ENCODE measurements around the gene FOXI1.
"Not testable (repeated sequence)": the region's sequence is repeated elsewhere in the genome, so short reads cannot be mapped to it uniquely, and the experiment has no call there.

Gene FOXI1

DNA sequence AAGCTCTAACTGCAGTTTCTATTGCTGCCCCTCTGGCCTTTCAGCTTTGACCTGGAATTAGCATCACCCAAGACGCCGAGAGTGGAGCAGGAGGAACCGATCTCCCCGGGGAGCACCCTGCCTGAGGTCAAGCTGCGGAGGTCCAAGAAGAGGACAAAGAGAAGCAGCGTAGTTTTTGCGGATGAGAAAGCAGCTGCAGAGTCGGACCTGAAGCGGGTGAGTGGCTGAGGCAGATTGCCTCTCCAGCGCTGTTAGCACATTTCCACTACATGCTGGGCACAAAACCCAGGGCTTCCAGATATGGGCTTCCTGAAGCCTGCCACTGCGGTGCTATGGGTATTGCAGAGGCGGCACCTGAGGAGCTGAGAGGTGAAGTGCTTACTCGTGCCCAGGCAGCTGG, 26.8 kb upstream of the FOXI1 start:
- DNase-seq: no peak
- no peak for ATAC-seq
- no peaks in the 10 kb centered on the region for H3K9me3 Mint-ChIP-seq
- peaks cover 61% of the 10 kb centered on the region for H3K36me3 Mint-ChIP-seq (ENCODE audit: low read depth)
- peaks cover 8% of the 10 kb centered on the region for H3K4me1 Mint-ChIP-seq
- no peaks in the 10 kb centered on the region for H3K27me3 Mint-ChIP-seq
- no peak overlapping the region for H3K27ac Mint-ChIP-seq
- no peak overlapping the region for H3K4me3 Mint-ChIP-seq

DNA sequence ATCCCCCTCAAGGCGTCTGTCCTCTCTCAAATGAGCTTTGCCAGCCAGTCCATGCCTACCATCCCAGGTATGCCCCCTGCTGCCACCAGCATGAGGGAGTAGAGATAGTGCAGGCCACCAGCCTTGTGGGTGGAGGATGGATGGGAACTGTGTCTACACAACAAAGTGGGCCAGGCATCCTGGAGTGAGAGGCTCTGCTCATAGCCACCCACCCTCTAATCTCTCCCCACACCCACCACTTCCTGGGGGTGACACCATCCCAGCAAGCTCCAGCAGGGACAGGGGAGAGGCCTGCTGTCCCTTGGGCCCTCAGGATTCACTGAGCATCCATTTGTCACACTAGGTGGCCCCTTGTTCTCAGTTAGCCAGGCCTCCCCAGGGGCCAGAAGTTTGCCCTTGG, 25.5 kb upstream of the FOXI1 start:
- DNase-seq: no peak
- Mint-ChIP-seq H3K27me3 (no peaks in the 10 kb centered on the region), H3K27ac (no peak overlapping the region), H3K4me3 (no peak overlapping the region), H3K9me3 (no peaks in the 10 kb centered on the region), H3K36me3 (ENCODE audit: low read depth) (peaks cover 66% of the 10 kb centered on the region), H3K4me1 (peaks cover 8% of the 10 kb centered on the region)
- ATAC-seq: no peak

DNA sequence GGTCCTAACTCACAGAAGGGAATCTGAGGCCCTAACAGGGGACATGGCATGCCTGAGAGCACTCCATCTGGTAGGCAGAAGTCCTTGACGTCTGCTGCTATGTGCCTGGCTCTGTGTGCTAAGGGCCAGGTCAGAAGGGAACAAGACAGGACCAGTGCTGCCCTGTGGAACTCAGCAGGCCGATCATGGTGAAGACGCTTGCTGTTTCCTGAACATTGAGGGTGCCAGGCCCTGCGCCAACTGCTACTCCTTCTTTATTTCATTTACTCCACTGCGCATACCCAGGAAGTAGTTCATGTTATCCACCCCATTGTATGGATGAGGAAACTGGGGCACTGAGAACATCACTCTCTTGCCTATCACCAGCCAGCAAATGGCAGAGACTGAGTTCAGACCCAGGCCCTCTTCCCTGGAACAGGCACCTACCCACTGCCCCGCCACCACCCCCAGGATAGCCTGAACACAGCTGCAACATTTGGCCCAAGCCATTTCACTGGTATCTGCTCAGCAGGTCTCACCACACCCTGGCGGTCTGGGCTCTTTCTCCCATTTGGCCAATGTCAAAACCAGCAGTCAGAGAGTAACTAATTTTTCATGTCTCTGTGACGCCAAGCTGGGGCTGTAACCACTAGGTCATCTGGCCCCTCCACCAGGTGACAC, 24.8 kb upstream of the FOXI1 start:
- Mint-ChIP-seq H3K27ac (no peak overlapping the region), H3K9me3 (no peaks in the 10 kb centered on the region), H3K36me3 (ENCODE audit: low read depth) (peaks cover 71% of the 10 kb centered on the region), H3K27me3 (no peaks in the 10 kb centered on the region), H3K4me1 (peaks cover 8% of the 10 kb centered on the region), H3K4me3 (no peak overlapping the region)
- DNase-seq (no peak), ATAC-seq (no peak)

DNA sequence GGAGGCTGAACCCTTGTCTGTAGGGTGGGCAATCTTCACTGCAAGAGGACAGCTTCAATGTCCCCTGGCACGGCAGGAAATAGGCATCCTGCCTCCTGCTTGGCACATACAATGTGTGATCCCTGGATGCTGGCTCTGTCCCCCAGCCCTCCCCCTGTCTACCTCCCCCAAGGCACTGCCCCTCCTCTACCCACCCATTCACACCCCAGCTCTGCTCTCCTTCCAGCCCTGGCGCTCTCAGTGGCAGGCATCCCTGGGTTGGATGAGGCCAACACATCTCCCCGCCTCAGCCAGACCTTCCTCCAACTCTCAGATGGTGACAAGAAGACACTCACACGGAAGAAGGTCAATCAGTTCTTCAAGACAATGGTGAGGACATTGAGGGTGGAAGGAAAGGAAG, 24.1 kb upstream of the FOXI1 start:
- ATAC-seq (no peak), DNase-seq (no peak)
- H3K36me3 Mint-ChIP-seq (ENCODE audit: low read depth): peaks cover 67% of the 10 kb centered on the region
- no peaks in the 10 kb centered on the region for H3K27me3 Mint-ChIP-seq
- no peaks in the 10 kb centered on the region for H3K9me3 Mint-ChIP-seq
- H3K27ac Mint-ChIP-seq: no peak overlapping the region
- no peak overlapping the region for H3K4me3 Mint-ChIP-seq
- peaks cover 6% of the 10 kb centered on the region for H3K4me1 Mint-ChIP-seq

DNA sequence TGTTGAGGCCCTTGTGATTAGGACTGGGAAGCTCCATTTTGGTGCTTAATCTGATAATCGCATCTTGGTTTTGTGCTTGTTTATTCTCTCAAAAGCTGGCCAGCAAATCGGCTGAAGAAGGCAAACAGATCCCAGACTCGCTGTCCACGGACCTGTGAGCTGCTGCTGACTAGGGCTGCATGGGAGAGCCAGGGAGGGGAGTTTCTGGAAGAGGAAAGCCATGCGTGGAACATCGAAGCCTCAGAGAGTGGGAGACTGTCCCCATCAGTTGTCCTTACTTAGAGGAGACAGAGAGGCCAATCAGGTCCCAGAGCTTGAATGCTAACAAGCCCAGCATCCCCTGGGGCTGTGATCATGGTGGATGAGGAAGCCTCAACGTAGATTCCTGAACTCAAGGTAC, 23.0 kb upstream of the FOXI1 start:
- no peak for DNase-seq
- no peaks in the 10 kb centered on the region for H3K9me3 Mint-ChIP-seq
- no peak overlapping the region for H3K4me3 Mint-ChIP-seq
- H3K27ac Mint-ChIP-seq: peak overlapping the region; percentile 11
- no peak for ATAC-seq
- H3K4me1 Mint-ChIP-seq: peaks cover 2% of the 10 kb centered on the region
- H3K27me3 Mint-ChIP-seq: no peaks in the 10 kb centered on the region
- peaks cover 60% of the 10 kb centered on the region for H3K36me3 Mint-ChIP-seq (ENCODE audit: low read depth)

DNA sequence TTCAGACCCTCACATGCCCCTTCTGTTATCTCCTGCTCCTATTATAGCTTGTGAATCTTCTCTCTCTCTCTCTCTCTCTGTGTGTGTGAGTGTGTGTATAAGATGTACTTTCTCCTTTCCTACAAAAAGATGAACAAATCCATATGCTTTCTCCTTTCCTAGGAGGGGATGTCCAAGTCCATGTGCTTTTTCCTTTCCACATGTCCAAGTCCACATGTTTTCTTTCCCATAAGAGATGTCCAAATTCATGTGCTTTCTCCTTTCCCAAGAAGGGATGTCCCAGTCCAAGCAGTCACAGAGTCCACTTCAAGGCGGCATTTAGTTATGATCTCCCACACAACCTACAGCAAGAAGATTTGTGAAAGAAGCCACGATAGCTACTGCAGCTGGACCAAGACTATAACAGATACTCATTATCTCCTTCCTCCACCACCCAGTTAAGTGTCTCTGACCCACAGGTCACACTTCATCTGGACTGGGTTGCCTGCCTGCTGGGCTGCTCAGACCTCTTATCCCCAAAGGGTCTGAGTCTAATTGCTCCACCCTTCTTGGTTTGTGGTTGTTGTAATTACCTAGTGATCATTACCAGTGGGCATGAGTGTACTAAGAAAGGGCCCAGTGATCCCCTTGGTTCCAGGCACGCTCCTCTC, 18.4 kb upstream of the FOXI1 start:
- H3K27me3 Mint-ChIP-seq: no peaks in the 10 kb centered on the region

DNA sequence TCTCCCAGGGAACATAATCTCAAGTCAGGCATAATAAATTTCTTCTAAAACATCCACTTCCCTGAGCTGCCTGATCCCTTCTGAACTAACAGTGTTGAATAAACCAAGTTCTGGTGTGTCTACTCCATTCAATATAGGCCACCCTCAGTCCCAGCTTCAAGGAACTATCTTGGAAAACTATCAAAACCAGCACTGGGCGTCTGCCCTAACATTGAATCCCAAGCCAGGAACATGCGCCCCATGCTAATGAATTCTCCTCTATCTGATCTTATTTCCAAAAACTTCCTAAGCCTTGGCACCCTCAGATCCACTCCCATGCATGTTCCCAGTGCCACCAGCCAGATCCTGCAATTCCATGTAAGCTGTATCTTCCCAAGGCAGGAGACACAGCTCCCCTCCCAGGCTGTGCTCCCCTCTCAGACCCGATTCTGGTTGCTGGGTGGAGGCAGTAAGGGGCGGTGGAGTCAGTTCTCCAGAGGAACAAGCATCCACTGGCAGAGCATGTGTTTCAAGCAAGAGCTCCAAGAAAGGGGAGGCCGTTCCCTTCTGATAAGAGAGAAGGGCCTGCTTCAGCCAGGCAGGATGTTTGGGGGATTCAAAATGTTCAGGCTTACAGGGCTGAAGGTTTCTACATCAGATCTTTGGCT, 13.1 kb upstream of the FOXI1 start:
- ATAC-seq: no peak
- H3K9me3 Mint-ChIP-seq: no peaks in the 10 kb centered on the region
- DNase-seq: no peak
- no peak overlapping the region for H3K4me3 Mint-ChIP-seq
- H3K27me3 Mint-ChIP-seq: no peaks in the 10 kb centered on the region
- no peak overlapping the region for H3K27ac Mint-ChIP-seq
- no peaks in the 10 kb centered on the region for H3K36me3 Mint-ChIP-seq (ENCODE audit: low read depth)
- peaks cover 2% of the 10 kb centered on the region for H3K4me1 Mint-ChIP-seq

More for the DNA sequence above, 18.4 kb upstream of the FOXI1 start:
- Mint-ChIP-seq H3K9me3 (no peaks in the 10 kb centered on the region), H3K36me3 (ENCODE audit: low read depth) (peaks cover 34% of the 10 kb centered on the region), H3K4me3 (no peak overlapping the region), H3K4me1 (no peaks in the 10 kb centered on the region), H3K27ac (no peak overlapping the region)
- DNase-seq (no peak), ATAC-seq (no peak)

DNA sequence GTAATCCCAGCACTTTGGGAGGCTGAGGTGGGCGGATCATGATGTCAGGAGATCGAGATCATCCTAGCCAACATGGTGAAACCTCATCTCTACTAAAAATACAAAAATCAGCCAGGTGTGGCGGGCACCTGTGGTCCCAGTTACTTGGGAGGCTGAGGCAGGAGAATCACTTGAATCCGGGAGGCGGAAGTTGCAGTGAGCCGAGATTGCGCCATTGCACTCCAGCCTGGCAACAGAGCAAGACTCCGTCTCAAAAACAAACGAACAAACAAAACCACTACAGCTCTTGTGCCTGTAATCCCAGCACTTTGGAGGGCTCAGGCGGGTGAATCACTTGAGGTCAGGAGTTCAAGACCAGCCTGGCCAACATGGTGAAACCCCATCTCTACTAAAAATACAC, 11.4 kb upstream of the FOXI1 start:
- not testable (repeated sequence) for DNase-seq; H3K4me1 Mint-ChIP-seq; H3K36me3 Mint-ChIP-seq (ENCODE audit: low read depth); H3K27me3 Mint-ChIP-seq; ATAC-seq; H3K9me3 Mint-ChIP-seq; H3K4me3 Mint-ChIP-seq; H3K27ac Mint-ChIP-seq

DNA sequence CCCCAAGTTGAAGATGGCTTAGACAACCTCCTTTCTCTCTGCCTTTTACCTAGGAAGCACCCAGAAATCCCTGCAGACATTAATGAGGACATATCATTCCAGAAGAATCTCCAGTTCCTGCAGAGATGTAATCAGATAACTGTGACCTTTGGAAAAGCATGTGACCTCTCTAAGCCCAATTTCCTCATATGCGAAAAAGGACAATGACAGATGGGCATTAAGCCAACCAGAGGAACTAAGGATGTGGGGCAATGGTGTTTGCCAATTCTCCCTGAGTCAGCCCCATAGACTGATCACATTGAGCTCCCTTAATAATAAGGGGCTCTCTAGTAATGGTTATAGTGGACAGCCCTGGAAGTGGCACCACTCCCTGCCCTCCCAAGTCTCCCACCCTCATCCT, 10.1 kb upstream of the FOXI1 start:
- no peak overlapping the region for H3K27ac Mint-ChIP-seq
- peaks cover 2% of the 10 kb centered on the region for H3K4me1 Mint-ChIP-seq
- H3K9me3 Mint-ChIP-seq: no peaks in the 10 kb centered on the region
- no peaks in the 10 kb centered on the region for H3K36me3 Mint-ChIP-seq (ENCODE audit: low read depth)
- no peak overlapping the region for H3K4me3 Mint-ChIP-seq
- DNase-seq (no peak), ATAC-seq (no peak)
- peaks cover 6% of the 10 kb centered on the region for H3K27me3 Mint-ChIP-seq

DNA sequence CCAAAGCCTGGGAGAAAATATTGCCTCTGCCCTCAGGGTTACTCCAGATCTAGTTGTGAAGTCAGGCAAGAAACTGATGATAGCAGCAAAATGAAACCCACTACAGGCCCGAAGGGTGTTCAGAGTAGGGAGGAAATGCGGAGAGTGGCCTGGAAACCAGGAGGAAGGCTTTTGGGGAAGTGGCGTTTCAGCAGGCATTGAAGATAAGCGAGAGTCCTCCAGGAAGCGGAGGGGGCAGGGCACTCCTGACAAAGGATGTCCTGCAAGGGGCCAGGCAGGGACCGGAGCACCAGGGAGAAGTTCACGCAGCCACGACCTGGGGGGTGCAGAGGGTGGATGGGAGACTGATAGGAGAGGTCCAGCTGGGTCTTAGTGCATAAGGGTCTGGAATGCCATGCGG, 7.8 kb upstream of the FOXI1 start:
- no peak overlapping the region for H3K27ac Mint-ChIP-seq
- H3K9me3 Mint-ChIP-seq: no peaks in the 10 kb centered on the region
- ATAC-seq: no peak
- peaks cover 2% of the 10 kb centered on the region for H3K4me1 Mint-ChIP-seq
- no peak for DNase-seq
- H3K36me3 Mint-ChIP-seq (ENCODE audit: low read depth): no peaks in the 10 kb centered on the region
- no peak overlapping the region for H3K4me3 Mint-ChIP-seq
- peaks cover 6% of the 10 kb centered on the region for H3K27me3 Mint-ChIP-seq

DNA sequence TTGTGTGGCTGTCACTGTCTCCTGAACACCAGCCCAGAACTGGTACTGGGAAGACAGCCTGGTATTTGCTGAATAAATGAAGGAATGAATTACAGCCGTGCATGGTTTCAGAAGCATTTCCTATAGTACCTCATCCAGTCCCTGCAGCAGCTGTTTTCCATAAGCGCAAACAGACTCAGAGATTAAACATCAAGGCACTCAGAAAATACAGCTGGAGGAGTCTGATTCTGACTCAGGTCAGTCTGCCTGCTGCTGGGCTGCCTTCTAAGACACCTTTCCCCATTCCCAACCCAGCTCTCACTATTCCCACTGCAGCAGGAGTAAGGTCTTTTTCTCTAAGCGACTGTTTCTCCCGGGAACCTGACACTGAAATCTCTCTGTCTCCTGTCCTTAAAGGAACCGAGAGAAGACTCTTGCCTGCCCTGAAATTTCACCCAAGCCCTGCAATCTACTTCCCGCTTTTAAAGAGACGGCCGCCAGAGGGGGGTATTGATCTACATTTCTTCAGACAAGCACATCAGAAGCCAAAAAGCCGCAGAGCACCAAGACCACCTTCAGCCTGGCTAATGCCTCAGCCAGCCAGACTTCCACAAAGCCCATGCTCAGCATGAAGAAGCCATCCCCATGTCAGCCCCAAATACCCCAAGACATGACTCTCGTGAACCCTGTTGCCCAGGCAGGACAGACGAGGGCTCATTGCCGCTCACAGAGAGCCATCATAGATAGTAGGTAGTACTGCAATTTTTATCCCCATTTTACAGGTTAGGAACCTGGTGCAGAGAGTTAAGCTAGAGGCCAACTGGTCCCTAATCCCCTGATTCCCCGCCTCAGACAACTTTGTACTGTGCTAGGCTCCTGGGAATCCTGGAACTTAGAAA, 5.4 kb upstream of the FOXI1 start:
- no peaks in the 10 kb centered on the region for H3K9me3 Mint-ChIP-seq
- H3K27me3 Mint-ChIP-seq: peaks cover 11% of the 10 kb centered on the region
- no peak overlapping the region for H3K27ac Mint-ChIP-seq
- DNase-seq: peak; percentile 71
- no peak overlapping the region for H3K4me3 Mint-ChIP-seq
- H3K36me3 Mint-ChIP-seq (ENCODE audit: low read depth): no peaks in the 10 kb centered on the region
- ATAC-seq: no peak
- H3K4me1 Mint-ChIP-seq: no peaks in the 10 kb centered on the region

DNA sequence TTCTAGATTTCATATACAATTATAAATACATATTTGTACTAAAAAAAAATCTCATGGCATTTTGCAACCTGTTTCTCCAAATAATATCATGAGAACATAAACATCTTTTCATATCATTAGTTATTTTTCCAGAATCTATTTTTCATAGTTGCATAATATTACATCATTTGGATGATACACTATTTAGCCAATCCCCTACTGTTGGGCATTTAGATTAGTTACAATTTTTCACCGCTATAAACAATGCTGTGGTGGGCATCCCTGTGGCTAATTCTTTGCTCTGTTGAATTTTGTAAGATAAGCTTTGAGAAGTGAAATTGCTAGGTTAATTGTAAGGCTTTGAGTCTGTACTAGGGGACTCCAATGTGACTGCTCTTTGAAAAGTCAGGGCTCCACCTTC, 2.2 kb upstream of the FOXI1 start:
- no peaks in the 10 kb centered on the region for H3K36me3 Mint-ChIP-seq (ENCODE audit: low read depth)
- H3K4me1 Mint-ChIP-seq: no peaks in the 10 kb centered on the region
- no peak for DNase-seq
- peaks cover 10% of the 10 kb centered on the region for H3K27me3 Mint-ChIP-seq
- ATAC-seq: no peak
- H3K9me3 Mint-ChIP-seq: no peaks in the 10 kb centered on the region
- no peak overlapping the region for H3K27ac Mint-ChIP-seq
- H3K4me3 Mint-ChIP-seq: no peak overlapping the region

DNA sequence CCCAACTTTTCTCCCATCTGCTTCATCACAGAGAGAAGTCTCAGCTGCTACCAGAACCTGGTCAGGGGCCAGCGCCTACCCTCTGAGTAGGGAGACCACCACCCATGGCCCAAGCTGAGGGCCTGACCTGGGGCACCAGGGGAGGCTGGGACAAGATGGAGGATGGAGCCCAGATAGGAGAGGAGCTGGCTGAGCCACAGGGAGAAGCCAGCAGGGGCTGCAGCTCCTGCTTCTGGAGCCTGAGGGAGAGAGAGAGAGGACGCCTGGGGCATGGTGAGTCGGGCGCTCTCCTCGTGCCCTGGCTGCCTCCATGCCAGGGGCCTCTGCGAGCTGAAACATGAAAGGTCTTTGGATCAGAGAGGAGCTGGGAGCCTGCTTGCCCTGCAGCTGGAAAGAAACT, 1.4 kb upstream of the FOXI1 start:
- no peaks in the 10 kb centered on the region for H3K36me3 Mint-ChIP-seq (ENCODE audit: low read depth)
- H3K27me3 Mint-ChIP-seq: peaks cover 10% of the 10 kb centered on the region
- no peak overlapping the region for H3K27ac Mint-ChIP-seq
- DNase-seq: no peak
- no peaks in the 10 kb centered on the region for H3K9me3 Mint-ChIP-seq
- ATAC-seq: no peak
- no peak overlapping the region for H3K4me3 Mint-ChIP-seq
- no peaks in the 10 kb centered on the region for H3K4me1 Mint-ChIP-seq

DNA sequence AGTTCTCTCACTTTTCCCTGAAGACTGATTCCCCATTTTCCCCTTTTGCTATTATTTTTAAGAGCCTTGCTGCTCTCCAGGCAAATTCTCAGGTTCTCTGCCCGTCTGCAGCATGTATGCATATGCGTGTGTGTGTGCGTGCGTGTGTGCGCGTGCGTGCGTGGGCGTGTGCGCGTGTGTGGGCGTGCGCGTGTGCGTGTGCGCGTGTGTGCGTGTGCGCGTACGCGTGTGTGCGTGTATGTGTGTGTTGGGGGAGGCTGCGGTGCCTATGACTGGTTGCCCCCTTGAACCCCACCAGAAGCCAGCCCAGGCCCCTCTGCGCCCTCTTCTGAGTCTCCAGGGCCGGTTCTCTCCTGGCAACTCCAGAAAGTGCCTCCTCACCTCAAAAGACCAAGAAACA, 987 bp upstream of the FOXI1 start:
- H3K4me1 Mint-ChIP-seq: no peaks in the 10 kb centered on the region
- no peak overlapping the region for H3K4me3 Mint-ChIP-seq
- no peaks in the 10 kb centered on the region for H3K36me3 Mint-ChIP-seq (ENCODE audit: low read depth)
- ATAC-seq (no peak), DNase-seq (no peak)
- no peak overlapping the region for H3K27ac Mint-ChIP-seq
- H3K27me3 Mint-ChIP-seq: peaks cover 10% of the 10 kb centered on the region
- H3K9me3 Mint-ChIP-seq: no peaks in the 10 kb centered on the region

DNA sequence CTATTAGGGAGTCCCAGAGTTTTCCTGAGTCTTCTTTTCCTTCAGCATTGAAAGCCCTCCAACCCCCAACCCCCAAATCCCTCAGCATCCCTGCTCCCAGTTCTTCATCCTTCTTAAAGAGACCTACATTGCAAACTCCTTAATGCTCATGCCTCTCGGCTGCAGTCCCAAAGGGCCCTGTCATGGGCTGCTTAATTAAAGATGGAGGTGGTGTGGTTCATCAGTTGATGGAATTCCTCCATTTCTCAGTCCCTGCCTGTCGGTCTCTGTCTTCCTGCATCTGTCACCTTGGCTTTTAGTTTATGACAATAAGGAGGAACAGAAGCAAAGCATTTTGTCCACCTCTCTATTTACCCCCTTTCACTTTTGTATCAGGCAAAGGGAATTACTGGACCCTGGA, 2.0 kb downstream of the FOXI1 start:
- H3K27ac Mint-ChIP-seq: no peak overlapping the region
- H3K4me1 Mint-ChIP-seq: no peaks in the 10 kb centered on the region
- ATAC-seq (no peak), DNase-seq (no peak)
- no peaks in the 10 kb centered on the region for H3K36me3 Mint-ChIP-seq (ENCODE audit: low read depth)
- H3K4me3 Mint-ChIP-seq: no peak overlapping the region
- H3K27me3 Mint-ChIP-seq: peaks cover 6% of the 10 kb centered on the region
- H3K9me3 Mint-ChIP-seq: no peaks in the 10 kb centered on the region
